SJCRH30 (cell line): ENCODE data around the gene NDST4. TPM values are rescaled to one million over a fixed set of nuclear protein-coding genes. Genes with fewer than 3 reads are reported as not detected.
A peak's percentile ranks its signal among the peaks of the same experiment; 100 is the strongest.

ENCODE experiments used
- DNase-seq, 2 experiments: peaks; one replicate each; pipeline ENCODE4 v3.0.0-alpha.2; 2015 to 2020
- H3K27ac ChIP-seq: fragments of 250-450 bp; sonication (Bioruptor Pico); 2 replicates; pipeline ENCODE4 v1.5.1; 2020; ENCODE audit warnings: mild to moderate bottlenecking, moderate library complexity
- H3K27me3 ChIP-seq: fragments of 250-450 bp; sonication (Bioruptor Pico); 2 replicates; pipeline ENCODE4 v1.5.1; 2020; ENCODE audit warnings: mild to moderate bottlenecking, moderate library complexity
- H3K36me3 ChIP-seq: fragments of 250-450 bp; sonication (Bioruptor Pico); 2 replicates; pipeline ENCODE4 v1.5.1; 2020; ENCODE audit warnings: mild to moderate bottlenecking, moderate library complexity
- H3K4me1 ChIP-seq: fragments of 250-450 bp; sonication (Bioruptor Pico); 2 replicates; pipeline ENCODE4 v1.5.1; 2020; ENCODE audit warnings: mild to moderate bottlenecking, moderate library complexity
- H3K4me3 ChIP-seq: fragments of 250-450 bp; sonication (Bioruptor Pico); 2 replicates; pipeline ENCODE4 v1.5.1; 2020; ENCODE audit warnings: mild to moderate bottlenecking, moderate library complexity
- H3K9me3 ChIP-seq: fragments of 250-450 bp; sonication (Bioruptor Pico); replicated peaks from 2 replicates; pipeline ENCODE4 v1.5.1; 2020; ENCODE audit warnings: mild to moderate bottlenecking, moderate library complexity
- total RNA-seq: library from RNA; depleted of rRNA; stranded (reverse); fragments of >200 nt; shearing (Covaris generic); gene quantifications from 2 replicates; pipeline ENCODE4 v1.2.3, GENCODE V29; 2014

The NDST4 gene
- total RNA-seq, 1 experiment from 2014 or later: 19.1 TPM

DNA sequence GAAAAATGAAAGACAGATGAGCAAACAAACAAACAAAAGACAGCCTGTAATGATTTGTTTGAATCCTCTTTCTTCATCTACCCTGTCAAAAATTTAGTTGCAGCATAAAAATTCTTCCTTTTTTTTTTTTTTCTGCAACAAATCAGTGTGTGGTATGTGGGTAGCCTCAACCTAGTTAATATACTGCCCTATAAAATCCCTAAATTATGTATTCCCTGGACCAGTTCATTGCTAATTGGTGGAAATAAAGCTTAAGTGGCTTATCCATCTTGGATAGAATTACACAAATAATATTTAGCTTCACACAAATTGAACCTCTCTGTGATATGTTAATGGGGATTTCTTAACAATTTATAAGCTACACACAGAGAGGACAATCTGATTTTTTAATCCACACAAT, 208.4 kb downstream of the NDST4 start:
- Histone ChIP-seq H3K27me3 (no peaks in the 10 kb centered on the region), H3K4me3 (no peak overlapping the region), H3K9me3 (no peaks in the 10 kb centered on the region), H3K4me1 (peaks cover 40% of the 10 kb centered on the region), H3K27ac (no peak overlapping the region), H3K36me3 (no peaks in the 10 kb centered on the region)
- DNase-seq: no peak

DNA sequence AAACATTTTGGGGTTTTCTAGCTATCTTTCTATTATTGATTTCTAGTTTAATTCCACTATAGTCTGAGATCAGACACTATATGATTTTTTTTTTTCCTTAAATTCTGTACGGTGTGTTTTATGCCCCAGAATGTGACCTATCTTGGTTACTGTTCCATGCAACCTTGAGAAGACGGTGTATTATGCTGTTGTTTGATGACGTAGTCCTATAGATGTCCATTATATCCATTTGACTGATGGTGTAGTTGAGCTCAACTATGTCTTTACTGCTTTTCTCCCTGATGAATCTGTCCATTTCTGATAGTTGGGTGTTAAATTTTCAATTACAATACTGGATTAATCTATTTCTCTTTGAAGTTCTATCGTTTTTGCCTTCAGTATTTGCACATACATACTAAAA, 212.5 kb downstream of the NDST4 start:
- H3K4me3 ChIP-seq: no peak overlapping the region
- H3K9me3 ChIP-seq: no peaks in the 10 kb centered on the region
- no peak overlapping the region for H3K27ac ChIP-seq
- peaks cover 13% of the 10 kb centered on the region for H3K4me1 ChIP-seq
- no peak for DNase-seq
- H3K27me3 ChIP-seq: no peaks in the 10 kb centered on the region
- H3K36me3 ChIP-seq: no peaks in the 10 kb centered on the region

DNA sequence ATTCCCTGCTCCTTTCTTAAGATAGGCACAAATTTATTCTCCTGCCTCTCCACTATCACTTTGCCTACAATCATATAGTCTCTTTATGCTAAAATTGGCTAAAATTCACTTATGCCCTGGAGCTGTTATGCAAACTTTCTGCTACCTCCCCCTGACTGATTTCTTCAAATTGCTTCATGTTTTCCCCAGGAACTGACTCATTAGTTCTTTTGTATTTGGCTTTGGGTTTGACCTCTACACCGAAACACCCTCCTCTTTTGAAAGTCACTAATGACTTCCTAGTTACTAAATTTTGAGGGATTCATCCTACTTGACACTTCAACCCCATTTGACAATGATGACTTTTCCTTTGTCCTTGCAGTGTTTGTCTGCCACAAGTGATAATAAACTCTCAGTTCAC, 222.6 kb downstream of the NDST4 start:
- no peak for DNase-seq
- peaks cover 3% of the 10 kb centered on the region for H3K4me1 ChIP-seq
- H3K27me3 ChIP-seq: no peaks in the 10 kb centered on the region
- no peak overlapping the region for H3K27ac ChIP-seq
- no peaks in the 10 kb centered on the region for H3K36me3 ChIP-seq
- peaks cover 5% of the 10 kb centered on the region; the same call in 1 of the 2 replicates for H3K9me3 ChIP-seq
- H3K4me3 ChIP-seq: no peak overlapping the region

DNA sequence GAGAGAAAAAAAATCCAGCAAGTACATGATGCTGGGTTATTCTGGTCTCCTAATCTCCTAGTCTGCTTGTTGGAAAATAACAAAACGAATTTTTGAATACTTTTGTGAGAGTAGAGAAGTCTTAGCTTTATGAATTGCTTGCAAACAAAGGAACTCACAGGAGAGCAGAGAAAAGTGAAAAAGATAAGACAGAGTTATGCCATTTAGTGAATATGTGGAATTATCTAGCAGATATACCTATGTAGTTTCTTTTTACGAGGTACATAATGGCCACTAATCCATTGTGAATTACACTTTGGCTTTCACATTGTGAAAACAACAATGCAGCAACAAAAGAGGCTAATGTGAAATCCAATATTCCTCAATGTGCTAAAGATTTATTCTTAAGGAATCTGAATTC, 226.7 kb downstream of the NDST4 start:
- H3K36me3 ChIP-seq: no peaks in the 10 kb centered on the region
- H3K27me3 ChIP-seq: no peaks in the 10 kb centered on the region
- no peak overlapping the region for H3K27ac ChIP-seq
- H3K9me3 ChIP-seq: no peaks in the 10 kb centered on the region
- DNase-seq: no peak
- peaks cover 37% of the 10 kb centered on the region for H3K4me1 ChIP-seq
- no peak overlapping the region for H3K4me3 ChIP-seq

DNA sequence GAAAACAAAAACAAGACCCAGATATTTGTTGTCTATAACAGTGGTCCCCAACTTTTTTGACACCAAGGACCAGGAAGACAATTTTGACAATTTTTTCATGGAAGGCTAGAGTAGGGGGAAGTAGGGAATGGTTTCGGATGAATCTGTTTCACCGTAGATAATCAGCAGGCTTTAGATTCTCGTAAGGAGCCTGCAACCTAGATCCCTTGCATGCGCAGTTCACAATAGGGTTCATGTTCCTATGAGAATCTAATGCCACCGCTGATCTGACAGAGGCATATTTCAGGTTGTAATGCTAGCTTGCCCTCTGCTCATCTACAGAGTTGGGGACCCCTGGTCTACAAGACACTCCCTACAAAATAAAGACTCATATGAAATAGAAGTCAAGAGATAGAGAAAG, 229.8 kb downstream of the NDST4 start:
- peak; percentile 62 to 85 for DNase-seq
- Histone ChIP-seq H3K27me3 (no peaks in the 10 kb centered on the region), H3K4me1 (peaks cover 62% of the 10 kb centered on the region), H3K36me3 (no peaks in the 10 kb centered on the region), H3K4me3 (no peak overlapping the region), H3K9me3 (no peaks in the 10 kb centered on the region), H3K27ac (peak overlapping the region; percentile 67)

DNA sequence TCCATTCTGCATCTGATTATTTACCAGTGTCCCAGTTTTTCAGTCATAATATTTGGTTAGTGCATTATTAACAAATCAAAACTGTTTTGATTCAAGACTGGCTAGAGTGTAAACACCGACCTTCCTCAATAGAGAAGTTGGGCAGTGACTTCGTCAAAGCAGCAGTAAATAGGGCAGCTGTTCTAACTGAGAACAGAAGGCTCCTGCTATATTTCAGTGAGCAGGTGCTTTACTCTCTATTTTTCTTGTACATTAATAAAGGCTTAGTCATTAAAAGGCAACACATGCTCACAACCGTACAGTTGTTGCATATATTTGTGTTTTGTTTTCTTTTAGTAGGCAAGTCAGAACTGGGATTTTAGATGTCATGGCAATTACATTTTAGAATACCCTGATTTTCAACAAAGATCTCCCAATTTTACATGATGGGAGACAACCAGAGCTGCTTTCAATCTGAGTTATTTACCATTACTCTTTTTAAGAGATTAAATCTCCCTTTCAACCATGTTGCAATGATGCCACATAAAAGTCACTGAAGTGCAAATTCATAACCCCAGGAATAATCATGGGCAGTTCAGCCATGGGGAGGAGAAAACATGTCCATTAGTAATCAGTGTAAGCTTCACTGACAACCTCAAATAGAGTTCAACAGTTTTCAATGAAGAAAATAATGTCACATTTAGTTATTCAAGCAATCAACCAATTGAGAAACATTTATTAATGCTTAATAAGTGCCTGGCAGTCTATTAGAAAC, 233.3 kb downstream of the NDST4 start:
- no peaks in the 10 kb centered on the region for H3K36me3 ChIP-seq
- H3K4me1 ChIP-seq: peaks cover 60% of the 10 kb centered on the region
- H3K27me3 ChIP-seq: no peaks in the 10 kb centered on the region
- H3K9me3 ChIP-seq: no peaks in the 10 kb centered on the region
- H3K27ac ChIP-seq: peak overlapping the region; percentile 76
- DNase-seq: peak; percentile 50 to 81
- peak overlapping the region; percentile 19; the same call in 1 of the 2 replicates for H3K4me3 ChIP-seq

DNA sequence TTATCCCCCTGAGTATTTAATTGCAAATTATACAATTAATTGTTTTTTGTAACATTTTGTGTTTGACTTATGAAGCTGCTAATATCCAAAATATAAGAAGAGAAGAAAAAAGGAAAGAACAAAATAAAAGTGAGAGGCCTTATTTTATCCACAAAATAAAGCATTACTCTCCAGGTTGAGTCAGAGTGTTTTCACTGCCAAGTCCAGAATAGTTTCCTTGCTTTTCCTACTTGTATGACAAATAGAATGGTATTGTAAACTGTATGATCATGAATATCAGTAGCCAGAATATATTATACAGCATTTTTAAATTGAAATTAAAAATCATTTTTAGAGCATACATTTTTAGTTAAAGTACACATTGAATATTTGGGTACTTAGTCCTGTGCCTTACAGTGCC, 237.8 kb downstream of the NDST4 start:
- H3K4me3 ChIP-seq: no peak overlapping the region
- H3K27ac ChIP-seq: no peak overlapping the region
- DNase-seq: no peak
- no peaks in the 10 kb centered on the region for H3K27me3 ChIP-seq
- H3K4me1 ChIP-seq: peaks cover 25% of the 10 kb centered on the region
- no peaks in the 10 kb centered on the region for H3K9me3 ChIP-seq
- no peaks in the 10 kb centered on the region for H3K36me3 ChIP-seq

DNA sequence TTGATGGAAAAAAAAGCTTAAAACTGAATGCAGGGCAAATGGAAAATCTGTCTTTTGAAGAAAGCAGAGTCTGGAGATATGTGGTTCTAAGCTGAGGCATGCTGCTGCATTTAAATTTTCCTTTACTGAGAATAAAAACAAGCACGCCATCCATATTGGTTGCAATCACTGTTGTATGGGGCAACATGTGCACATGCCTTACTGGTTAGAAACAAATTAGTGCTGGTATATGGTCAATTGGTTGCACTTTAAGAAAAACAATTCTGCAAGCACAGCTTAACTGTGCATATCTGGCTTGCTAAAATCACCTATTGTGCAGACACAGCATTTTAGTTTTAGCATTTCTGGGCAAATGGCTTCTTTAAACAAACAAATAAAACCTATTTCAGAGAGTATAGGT, 239.1 kb downstream of the NDST4 start:
- Histone ChIP-seq H3K27ac (no peak overlapping the region), H3K9me3 (no peaks in the 10 kb centered on the region), H3K4me1 (peaks cover 16% of the 10 kb centered on the region), H3K36me3 (no peaks in the 10 kb centered on the region), H3K4me3 (no peak overlapping the region), H3K27me3 (no peaks in the 10 kb centered on the region)
- no peak for DNase-seq

DNA sequence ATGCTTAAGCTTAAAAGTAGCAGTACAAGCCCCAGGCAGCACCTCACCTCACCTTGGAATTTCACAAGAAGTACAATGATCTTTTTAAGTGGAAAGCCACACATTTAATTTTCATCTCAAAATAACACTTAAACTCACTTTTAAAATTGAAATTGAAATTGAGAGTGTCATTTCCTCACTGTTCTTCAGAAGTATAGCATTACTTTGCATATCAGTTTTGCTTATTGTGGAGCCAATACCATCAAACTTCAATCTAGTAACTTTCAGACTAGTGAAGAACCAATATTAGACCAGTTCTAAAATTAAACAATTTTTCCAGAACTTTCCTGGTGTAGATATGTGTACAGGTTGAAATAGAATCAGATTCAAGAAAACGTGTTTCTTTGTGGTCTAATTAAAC, 242.4 kb downstream of the NDST4 start:
- Histone ChIP-seq H3K27ac (no peak overlapping the region), H3K4me3 (no peak overlapping the region), H3K36me3 (no peaks in the 10 kb centered on the region), H3K9me3 (no peaks in the 10 kb centered on the region), H3K27me3 (no peaks in the 10 kb centered on the region), H3K4me1 (peaks cover 15% of the 10 kb centered on the region)
- no peak for DNase-seq

DNA sequence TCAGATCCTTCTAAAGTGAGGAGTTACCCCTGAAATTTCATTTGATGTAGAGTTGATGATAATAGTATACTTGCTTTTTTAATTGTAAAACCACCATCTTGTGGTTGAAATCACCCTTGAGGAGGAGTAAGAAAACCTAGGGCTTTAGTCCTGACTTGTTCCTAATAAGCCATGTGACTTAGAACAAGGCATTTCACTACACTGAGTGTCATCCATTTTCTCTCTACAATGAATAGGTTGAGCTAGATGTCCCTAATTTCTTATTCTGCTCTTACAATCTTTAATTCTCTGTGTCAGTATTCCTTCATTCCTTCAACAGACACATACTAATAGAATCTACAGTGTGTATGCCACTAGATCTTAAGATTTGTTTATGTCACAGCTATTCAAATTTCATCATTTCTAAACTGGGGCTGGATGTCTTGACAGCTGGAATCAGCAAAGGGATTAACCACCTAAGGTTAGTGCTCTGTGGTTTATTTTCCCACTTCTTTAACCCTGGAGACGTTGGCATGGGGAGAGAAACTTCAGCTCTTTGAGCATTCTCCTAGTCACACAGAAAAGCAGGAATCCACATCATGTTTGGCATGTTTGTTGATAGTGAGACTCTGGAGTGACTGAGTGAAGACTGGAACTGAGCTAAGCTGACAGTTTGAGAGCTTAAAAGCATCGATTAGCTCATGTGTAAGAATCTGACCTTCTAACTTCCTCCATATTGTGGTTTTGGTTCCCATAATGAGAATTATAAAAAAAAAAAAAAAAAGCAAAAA, 246.3 kb downstream of the NDST4 start:
- Histone ChIP-seq H3K4me3 (no peak overlapping the region), H3K36me3 (no peaks in the 10 kb centered on the region), H3K27me3 (no peaks in the 10 kb centered on the region), H3K9me3 (no peaks in the 10 kb centered on the region), H3K4me1 (peaks cover 15% of the 10 kb centered on the region), H3K27ac (peak overlapping the region; percentile 34)
- DNase-seq: peak; percentile 11 to 74

DNA sequence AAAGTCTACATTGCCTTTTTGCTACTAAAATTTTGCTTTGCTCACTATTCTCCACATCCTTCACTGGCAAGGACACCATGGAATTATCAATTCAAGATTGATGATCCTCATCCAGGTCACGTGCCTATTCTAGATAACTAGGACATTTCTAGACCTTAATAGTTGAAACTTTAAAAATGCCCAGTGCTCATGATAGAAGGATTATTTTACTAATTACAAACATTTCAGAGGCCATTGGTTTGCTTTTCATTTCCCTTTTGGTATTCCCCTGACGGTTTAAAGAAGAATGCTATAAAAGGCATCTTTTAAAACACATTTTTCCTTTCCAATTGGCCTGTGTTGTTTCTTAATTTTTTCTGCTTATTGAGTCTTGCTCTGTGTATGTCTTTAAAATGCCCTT, 249.4 kb downstream of the NDST4 start:
- H3K27me3 ChIP-seq: no peaks in the 10 kb centered on the region
- peaks cover 12% of the 10 kb centered on the region for H3K4me1 ChIP-seq
- no peaks in the 10 kb centered on the region for H3K36me3 ChIP-seq
- no peak overlapping the region for H3K4me3 ChIP-seq
- no peaks in the 10 kb centered on the region for H3K9me3 ChIP-seq
- no peak for DNase-seq
- no peak overlapping the region for H3K27ac ChIP-seq

DNA sequence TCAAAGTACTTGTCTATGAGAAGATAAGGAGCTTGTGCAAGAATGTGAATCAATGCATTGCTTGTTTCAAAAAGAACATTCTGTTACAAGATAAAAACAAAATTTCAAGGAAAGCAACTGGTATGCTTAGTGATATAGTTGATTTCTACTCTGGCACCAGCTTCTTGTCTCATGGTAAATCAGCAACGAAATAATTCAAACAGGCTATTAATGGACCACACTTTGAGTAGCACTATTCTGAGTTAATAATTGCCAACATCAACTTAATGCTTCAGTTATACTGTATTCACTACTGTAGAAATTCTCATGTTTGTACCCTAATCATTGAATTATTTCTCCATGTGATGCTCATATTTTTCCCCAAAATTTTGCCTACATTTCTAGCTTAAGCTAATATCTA, 252.6 kb downstream of the NDST4 start:
- Histone ChIP-seq H3K27me3 (no peaks in the 10 kb centered on the region), H3K4me3 (no peak overlapping the region), H3K9me3 (no peaks in the 10 kb centered on the region), H3K36me3 (no peaks in the 10 kb centered on the region), H3K27ac (no peak overlapping the region), H3K4me1 (no peaks in the 10 kb centered on the region)
- no peak for DNase-seq

DNA sequence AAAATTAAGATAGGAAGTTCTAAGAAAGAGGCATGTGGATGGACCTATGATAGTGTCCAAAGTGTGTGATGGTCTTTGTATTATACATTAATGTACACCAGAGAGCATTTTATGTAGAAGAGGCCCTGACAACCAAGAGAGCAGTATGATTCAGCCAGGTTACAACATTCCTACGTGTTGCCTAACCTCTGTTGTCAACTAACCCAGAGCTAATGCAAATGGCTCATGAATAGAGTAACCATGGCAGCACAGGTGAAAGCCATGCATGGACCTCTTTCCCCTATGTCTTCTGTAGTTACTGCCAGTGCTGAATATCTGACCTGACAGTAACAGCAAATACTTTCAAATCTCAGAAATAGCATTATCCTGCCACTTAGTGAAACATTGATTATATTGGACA, 255.6 kb downstream of the NDST4 start:
- no peak for DNase-seq
- no peaks in the 10 kb centered on the region for H3K4me1 ChIP-seq
- no peak overlapping the region for H3K27ac ChIP-seq
- H3K4me3 ChIP-seq: no peak overlapping the region
- H3K36me3 ChIP-seq: no peaks in the 10 kb centered on the region
- no peaks in the 10 kb centered on the region for H3K27me3 ChIP-seq
- H3K9me3 ChIP-seq: no peaks in the 10 kb centered on the region

DNA sequence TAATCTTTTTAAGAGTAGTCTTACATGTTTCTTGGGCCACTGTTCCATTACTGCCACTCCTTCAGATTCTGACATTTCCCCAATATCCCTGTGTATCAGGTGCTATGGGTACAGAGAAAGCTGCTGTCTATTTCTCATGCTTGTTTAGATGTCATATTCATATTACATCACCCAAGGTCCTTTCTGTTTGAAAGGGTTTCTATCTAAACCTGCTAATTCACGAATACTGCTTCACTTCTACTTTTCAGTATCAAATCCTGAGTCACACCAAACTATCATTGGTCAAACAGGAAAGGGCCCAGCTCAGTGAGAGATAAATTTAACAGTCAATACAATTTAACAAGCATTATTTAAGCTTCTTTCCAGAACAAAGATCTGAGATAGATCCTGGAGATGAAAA, 273.4 kb downstream of the NDST4 start:
- no peak for DNase-seq
- Histone ChIP-seq H3K4me3 (no peak overlapping the region), H3K9me3 (no peaks in the 10 kb centered on the region)

DNA sequence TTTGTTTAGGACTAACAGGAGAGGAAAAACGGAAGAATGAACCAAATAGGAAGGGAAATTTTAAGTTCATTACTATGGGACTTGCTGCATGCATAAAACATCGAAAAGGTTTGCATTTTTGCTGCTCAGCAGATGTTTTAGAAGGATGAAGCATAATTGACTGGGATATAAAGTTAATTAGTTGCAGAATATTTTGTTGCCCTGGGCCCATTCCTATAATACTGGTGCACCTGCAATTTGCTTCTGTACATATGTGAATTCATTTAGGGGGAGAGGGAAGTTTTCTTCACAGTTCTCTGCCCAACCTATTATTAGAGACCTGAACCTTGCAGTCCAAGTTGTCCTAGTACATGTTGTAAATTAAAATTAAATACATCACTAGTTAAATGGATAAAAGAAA, 282.8 kb downstream of the NDST4 start:
- Histone ChIP-seq H3K4me3 (no peak overlapping the region), H3K27me3 (no peaks in the 10 kb centered on the region), H3K36me3 (peaks cover 3% of the 10 kb centered on the region; the same call in 1 of the 2 replicates), H3K4me1 (peaks cover 14% of the 10 kb centered on the region), H3K27ac (no peak overlapping the region), H3K9me3 (no peaks in the 10 kb centered on the region)
- DNase-seq: no peak

More for the DNA sequence above, 273.4 kb downstream of the NDST4 start:
- Histone ChIP-seq H3K36me3 (no peaks in the 10 kb centered on the region), H3K4me1 (no peaks in the 10 kb centered on the region), H3K27ac (no peak overlapping the region), H3K27me3 (no peaks in the 10 kb centered on the region)
